ENCODE data around the gene SCYGR6.

SCYGR6 gene

DNA sequence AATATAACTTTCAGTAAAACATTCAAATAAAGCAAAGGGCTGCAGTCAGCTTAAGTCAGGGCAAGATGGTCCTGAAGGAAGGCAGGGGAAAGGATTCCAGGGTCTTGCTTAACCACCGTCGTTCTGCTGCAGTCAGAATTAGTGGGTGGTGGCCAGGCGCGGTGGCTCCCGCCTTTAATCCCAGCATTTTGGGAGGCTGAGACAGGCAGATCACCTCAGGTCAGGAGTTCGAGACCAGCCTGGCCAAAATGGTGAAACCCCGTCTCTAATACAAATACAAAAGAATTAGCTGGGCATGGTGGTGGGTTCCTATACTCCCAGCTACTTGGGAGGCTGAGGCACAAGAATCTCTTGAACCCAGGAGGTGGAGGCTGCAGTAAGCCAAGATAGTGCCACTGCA is 13.6 kb downstream of the SCYGR6 start:
- no peak for DNase-seq

DNA sequence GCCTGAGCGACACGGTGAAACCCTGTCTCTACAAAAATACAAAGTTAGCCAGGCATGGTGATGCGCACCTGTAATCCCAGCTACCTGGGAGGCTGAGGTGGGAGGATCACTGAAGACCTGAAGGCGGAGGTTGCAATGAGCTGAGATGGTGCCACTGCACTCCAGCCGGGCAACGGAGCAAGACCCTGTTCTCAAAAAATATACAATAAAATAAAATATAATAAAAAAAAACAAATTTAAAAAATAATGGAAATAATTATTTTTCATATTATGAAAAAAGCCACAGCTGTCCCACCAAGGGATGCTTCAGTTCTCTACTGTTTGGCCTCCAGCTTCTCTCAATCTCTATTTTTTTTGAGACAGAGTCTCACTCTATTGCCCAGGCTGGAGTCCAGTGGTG is 17.2 kb downstream of the SCYGR6 start:
- no peak for DNase-seq

DNA sequence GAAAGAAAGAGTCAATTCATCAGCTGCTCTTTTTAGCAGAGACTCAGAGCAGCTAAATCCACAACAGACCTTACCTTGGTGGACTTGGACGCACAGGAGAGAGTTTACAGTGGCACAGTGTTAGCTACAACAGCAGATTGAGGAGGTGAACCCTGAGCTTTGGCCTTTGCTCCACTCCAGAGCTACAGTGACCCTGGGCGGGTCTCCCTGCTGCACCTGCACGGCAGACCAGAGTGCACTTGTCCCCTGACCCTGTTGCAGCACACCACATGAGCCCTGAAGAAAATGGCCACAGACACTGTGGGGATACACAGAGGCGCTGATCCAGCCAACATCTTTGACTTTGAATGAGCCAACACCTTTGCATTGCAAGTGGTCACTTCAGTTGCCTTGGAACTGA is 17.7 kb downstream of the SCYGR6 start:
- DNase-seq, result no peak

GRCh38 chr2:227703961-227704360 is 20.6 kb downstream of the SCYGR6 start:
- no peak for DNase-seq

GRCh38 chr2:227703280-227703732 is 21.3 kb downstream of the SCYGR6 start:
- DNase-seq, result no peak

- DNase-seq, result no peak
These were observed 23.0 kb downstream of the SCYGR6 start for GRCh38 chr2:227701556-227701955.

DNA sequence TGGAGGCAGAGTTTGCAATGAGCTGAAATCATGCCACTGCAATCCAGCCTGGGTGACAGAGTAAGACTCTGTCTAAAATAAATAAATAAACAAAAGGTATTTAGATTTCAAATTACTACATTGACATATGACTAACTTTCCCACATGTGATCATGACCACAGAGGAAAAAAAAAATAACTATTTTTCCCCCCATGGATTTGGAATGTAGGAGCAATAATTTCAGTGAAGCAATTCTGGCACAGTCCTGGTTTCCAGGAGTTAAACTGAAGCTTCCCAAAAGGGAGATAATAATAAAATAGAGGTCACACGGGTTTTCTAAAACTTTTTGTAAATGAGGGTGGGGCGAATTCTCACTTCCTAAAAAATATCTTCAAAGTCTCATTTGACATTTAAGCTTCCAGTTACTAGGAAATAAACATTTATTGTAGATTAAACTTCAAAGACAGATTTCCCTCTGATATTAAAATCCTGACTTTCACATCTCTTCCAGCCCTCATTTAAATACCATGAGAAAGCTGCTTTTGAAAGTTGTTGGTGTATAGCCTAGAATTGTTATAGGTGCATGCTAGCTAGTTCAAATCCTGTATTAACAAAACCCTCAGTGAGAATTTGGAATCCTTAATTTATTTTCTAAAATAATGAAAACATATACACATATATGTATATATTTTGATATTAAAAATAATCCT is 27.4 kb downstream of the SCYGR6 start:
- no peak for DNase-seq

DNA sequence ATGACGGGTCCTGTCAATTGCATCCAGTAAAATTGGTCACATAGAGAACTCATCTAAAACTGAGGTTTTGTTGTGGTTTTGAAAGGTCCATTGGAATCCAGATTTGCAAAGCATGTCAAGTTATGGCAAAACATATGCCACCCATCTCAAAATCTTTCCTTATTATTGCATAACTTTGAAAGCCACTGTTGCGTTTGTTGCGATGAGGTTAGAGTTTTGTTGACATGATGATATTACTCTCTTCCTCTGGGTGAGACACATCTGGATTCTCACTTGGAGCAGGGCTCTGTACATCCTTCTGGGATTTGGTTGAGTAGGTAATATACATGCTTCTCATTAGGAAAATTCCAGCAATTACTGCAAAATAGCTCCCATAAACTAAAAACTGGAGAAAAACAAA is 37.4 kb downstream of the SCYGR6 start:
- no peak for DNase-seq

DNA sequence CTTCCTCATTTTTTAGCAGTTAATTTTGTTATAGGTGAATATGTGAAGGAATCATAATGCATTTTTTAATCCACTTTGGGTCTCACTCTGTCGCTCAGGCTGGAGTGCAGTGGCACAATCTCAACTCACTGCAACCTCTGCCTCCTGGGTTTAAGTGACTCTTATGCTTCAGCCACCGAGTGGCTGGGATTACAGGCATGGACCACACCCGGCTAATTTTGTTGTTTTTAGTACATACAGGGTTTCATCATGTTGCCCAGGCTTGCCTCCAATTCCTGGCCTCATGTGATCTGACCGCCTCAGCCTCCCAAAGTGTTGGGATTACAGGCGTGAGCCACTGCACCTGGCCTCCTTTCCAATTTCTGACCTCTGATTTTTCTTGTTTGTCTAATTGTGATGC is 40.3 kb downstream of the SCYGR6 start:
- no peak for DNase-seq

GRCh38 chr2:227677928-227678327 is 46.6 kb downstream of the SCYGR6 start:
- DNase-seq, result no peak

DNA sequence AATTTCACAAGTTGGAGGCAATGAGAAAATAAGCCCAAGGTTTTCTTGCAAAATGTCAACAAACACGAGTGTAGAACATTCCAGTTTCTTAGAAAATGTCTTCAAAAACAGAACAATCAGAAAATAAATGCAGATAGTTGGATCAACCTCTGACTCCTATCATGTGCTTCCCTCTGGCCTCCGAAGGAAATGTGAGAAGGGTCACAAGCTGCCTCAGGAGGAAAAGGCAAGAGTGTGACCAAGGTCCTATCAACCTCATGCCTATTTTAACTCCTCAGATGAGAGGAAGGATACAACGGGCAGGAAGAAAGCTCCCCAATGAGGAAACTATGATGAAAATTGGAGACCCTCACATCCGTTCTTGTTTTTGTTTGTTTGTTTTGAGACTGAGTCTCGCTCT is 50.1 kb downstream of the SCYGR6 start:
- no peak for DNase-seq
